Mammary epithelial cell (primary cell): ENCODE results near the gene PRPF4.

Experiments
- EZH2 ChIP-seq: IDR thresholded peaks from 2 replicates; pipeline ENCODE4 v1.6.1; 2012; ENCODE audit warnings: low read length, inconsistent platforms, borderline replicate concordance
- TF ChIP-seq, protein P1 (sequence below), 2 donors: IDR thresholded peaks in 1 of 2; conservative IDR thresholded peaks in 1 of 2; 2 replicates each; pipeline ENCODE4 v1.5.1; 2011 to 2012; ENCODE audit warnings: inconsistent platforms in 2 of 2, low read length in 2 of 2, mild to moderate bottlenecking in 2 of 2, control low read depth in 1 of 2, low read depth in 1 of 2; ENCODE audit not compliant: insufficient read depth in 1 of 2; ENCODE audit errors: extremely low read depth in 1 of 2

DNA sequence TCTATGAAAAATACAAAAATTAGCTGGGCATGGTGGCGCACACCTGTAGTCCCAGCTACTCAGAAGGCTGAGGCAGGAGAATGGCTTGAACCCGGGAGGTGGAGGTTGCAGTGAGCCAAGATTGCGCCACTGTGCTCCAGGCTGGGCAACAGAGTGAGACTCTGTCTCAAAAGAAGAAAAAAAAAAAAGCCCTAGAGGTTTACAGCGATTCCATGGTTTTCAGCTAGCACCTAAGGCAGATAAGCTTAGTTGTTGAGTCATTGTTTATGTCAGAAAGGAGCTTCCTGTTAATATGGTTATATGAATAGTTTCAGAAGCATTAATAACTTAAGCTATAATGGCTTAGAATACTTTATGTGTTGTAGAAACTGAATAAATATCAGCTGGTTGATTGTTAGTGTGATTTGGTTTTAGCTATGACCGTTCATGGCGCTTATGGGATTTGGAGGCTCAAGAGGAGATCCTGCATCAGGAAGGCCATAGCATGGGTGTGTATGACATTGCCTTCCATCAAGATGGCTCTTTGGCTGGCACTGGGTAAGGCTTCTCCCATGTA lies 14.7 kb downstream of the PRPF4 start:
- TF ChIP-seq, protein P1, sequence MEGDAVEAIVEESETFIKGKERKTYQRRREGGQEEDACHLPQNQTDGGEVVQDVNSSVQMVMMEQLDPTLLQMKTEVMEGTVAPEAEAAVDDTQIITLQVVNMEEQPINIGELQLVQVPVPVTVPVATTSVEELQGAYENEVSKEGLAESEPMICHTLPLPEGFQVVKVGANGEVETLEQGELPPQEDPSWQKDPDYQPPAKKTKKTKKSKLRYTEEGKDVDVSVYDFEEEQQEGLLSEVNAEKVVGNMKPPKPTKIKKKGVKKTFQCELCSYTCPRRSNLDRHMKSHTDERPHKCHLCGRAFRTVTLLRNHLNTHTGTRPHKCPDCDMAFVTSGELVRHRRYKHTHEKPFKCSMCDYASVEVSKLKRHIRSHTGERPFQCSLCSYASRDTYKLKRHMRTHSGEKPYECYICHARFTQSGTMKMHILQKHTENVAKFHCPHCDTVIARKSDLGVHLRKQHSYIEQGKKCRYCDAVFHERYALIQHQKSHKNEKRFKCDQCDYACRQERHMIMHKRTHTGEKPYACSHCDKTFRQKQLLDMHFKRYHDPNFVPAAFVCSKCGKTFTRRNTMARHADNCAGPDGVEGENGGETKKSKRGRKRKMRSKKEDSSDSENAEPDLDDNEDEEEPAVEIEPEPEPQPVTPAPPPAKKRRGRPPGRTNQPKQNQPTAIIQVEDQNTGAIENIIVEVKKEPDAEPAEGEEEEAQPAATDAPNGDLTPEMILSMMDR (conservative IDR thresholded peaks at IDR 0.05 in 1 of 2, IDR thresholded peaks at IDR 0.05 in 1 of 2; ENCODE audit: extremely low read depth in 1 of 2, insufficient read depth in 1 of 2, low read depth in 1 of 2, low read length in 2 of 2) = no peak
- no peak for TF ChIP-seq EZH2
